Measurements from ENCODE around the gene NEB.

NEB gene

DNA sequence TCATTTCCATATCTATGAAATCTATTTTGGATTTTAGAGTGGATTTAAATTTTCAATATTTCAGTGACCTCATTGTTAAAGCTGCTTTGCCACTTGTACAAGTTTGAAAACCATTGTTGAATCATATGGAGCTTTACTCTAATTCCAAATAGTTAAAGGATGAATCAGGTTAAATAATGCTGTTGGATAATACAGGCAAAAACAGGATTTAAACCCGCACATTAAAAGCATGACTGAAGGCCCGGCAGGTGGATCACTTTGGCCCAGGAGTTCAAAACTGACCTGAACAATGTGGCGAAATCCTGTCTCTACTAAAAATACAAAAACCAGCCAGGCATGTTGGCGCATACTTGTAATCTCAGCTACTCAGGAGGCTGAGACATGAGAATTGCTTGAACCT, 256.3 kb downstream of the NEB start:
- H3K4me3 ChIP-seq (ENCODE audit: low read length), result no peak overlapping the region
- peak; percentile 76 for DNase-seq (ENCODE audit: low read depth)
- TF ChIP-seq CTCF (conservative IDR thresholded peaks at IDR 0.05; ENCODE audit: low read depth, low read length), result no peak

DNA sequence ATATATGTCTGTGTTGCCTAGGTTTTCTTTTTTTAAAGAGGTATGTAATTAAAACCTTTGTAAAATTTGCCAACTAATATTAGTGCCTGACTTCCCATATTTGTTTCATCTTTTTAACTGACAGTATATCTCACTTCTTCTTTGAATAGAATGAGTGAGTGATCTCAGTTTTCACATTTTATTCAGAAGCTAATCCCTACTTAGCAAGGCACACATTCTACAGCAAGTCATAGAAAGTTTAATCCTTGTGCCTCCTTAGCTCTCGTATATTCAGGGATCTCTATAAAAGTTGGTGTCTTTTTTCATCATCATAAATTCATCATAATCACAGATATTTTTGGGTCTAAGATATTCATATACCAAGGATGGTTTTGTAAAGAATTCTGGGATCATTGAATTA, 258.0 kb downstream of the NEB start:
- DNase-seq (ENCODE audit: low read depth), result peak; percentile 43
- TF ChIP-seq CTCF (conservative IDR thresholded peaks at IDR 0.05; ENCODE audit: low read depth, low read length), result no peak
- H3K4me3 ChIP-seq (ENCODE audit: low read length), result no peak overlapping the region

- no peak for DNase-seq (ENCODE audit: low read depth)
- TF ChIP-seq CTCF (conservative IDR thresholded peaks at IDR 0.05; ENCODE audit: low read depth, low read length), result no peak
- no peak overlapping the region for H3K4me3 ChIP-seq (ENCODE audit: low read length)
Observed at GRCh38 chr2:151475071-151475470, 259.2 kb downstream of the NEB start.

GRCh38 chr2:151472966-151473365, 261.3 kb downstream of the NEB start:
- no peak for DNase-seq (ENCODE audit: low read depth)
- H3K4me3 ChIP-seq (ENCODE audit: low read length), result no peak overlapping the region
- no peak for TF ChIP-seq CTCF (conservative IDR thresholded peaks at IDR 0.05; ENCODE audit: low read depth, low read length)

GRCh38 chr2:151470556-151470955, 263.7 kb downstream of the NEB start:
- no peak for DNase-seq (ENCODE audit: low read depth)
- TF ChIP-seq CTCF (conservative IDR thresholded peaks at IDR 0.05; ENCODE audit: low read depth, low read length), result no peak
- no peak overlapping the region for H3K4me3 ChIP-seq (ENCODE audit: low read length)

DNA sequence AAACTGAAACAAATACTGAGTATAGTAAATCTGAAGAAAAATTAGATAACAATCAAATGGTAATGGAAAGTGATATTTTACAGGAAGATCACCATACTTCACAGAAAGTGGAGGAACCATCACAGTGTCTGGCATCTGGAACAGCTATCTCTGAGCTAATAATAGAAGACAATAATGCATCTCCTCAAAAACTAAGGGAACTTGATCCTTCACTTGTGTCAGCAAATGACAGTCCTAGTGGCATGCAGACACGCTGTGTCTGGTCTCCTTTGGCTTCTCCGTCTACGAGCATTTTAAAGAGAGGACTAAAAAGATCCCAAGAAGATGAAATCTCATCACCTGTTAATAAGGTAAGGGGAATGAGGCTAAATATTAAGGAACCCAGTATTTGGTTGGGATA, 268.5 kb downstream of the NEB start:
- TF ChIP-seq CTCF (conservative IDR thresholded peaks at IDR 0.05; ENCODE audit: low read depth, low read length), result no peak
- no peak for DNase-seq (ENCODE audit: low read depth)
- H3K4me3 ChIP-seq (ENCODE audit: low read length), result no peak overlapping the region

DNA sequence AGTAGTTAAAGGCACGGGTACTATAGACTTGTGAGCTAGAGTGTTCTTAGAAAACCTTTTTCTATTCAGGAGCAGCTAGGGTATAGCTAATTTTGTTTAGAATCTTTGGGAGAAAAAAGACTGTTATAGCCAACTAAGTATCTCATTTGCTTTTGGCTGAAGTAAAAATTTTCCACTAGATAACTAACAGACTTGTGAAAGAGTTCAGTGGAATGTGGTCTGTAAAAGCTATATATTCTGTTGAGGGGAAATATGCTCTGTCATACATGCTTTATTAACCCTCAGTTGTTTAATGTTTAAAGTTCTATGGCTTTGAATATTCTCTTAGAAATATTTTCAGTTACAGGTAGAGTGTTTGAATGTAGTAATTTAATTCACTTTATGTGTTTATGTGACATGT, 274.9 kb downstream of the NEB start:
- no peak for TF ChIP-seq CTCF (conservative IDR thresholded peaks at IDR 0.05; ENCODE audit: low read depth, low read length)
- no peak overlapping the region for H3K4me3 ChIP-seq (ENCODE audit: low read length)
- no peak for DNase-seq (ENCODE audit: low read depth)
